Rectal smooth muscle tissue (tissue), 1 donor: Measurements from ENCODE around the gene CDC73.

ENCODE experiments used
- H3K27ac ChIP-seq: one replicate; pipeline ENCODE4 v1.7.0; 2013; ENCODE audit warnings: low read depth, low read length, inconsistent platforms
- H3K27me3 ChIP-seq: one replicate; pipeline ENCODE4 v1.7.0; 2013; ENCODE audit warnings: low read length; ENCODE audit not compliant: control insufficient read depth, insufficient read depth
- H3K36me3 ChIP-seq: one replicate; pipeline ENCODE4 v1.7.0; 2013; ENCODE audit warnings: low read length; ENCODE audit not compliant: control insufficient read depth, insufficient read depth
- H3K4me1 ChIP-seq: one replicate; pipeline ENCODE4 v1.7.0; 2013; ENCODE audit warnings: low read length; ENCODE audit not compliant: control insufficient read depth, insufficient read depth
- H3K4me3 ChIP-seq: one replicate; pipeline ENCODE4 v1.7.0; 2013; ENCODE audit warnings: low read length
- H3K9ac ChIP-seq: one replicate; pipeline ENCODE4 v1.7.0; 2013; ENCODE audit warnings: low read length

The CDC73 gene

GRCh38 chr1:193121616-193122593, at the start of gene CDC73:
TSS of gene CDC73 (plus strand) at chr1:193122031. CDS start at chr1:193122201, 170 bp downstream.
- Histone ChIP-seq H3K9ac (peak within 1 kb of the TSS; percentile 66), H3K27ac (peak within 1 kb of the TSS; percentile 88), H3K4me3 (peak within 1 kb of the TSS; percentile 80), H3K4me1 (peaks cover 4% of the 10 kb centered on the region), H3K36me3 (no peaks in the 10 kb centered on the region), H3K27me3 (no peaks in the 10 kb centered on the region)

- Histone ChIP-seq H3K4me1 (no peaks in the 10 kb centered on the region), H3K36me3 (peaks cover 3% of the 10 kb centered on the region)
Observed at GRCh38 chr1:193077991-193078390, 43.8 kb upstream of the CDC73 start.

GRCh38 chr1:193079187-193079586, 42.6 kb upstream of the CDC73 start:
- Histone ChIP-seq H3K9ac (no peak overlapping the region), H3K36me3 (peaks cover 6% of the 10 kb centered on the region), H3K27me3 (no peaks in the 10 kb centered on the region), H3K4me1 (no peaks in the 10 kb centered on the region), H3K27ac (no peak overlapping the region), H3K4me3 (no peak overlapping the region)

More at GRCh38 chr1:193077991-193078390, 43.8 kb upstream of the CDC73 start:
- no peak overlapping the region for H3K4me3 ChIP-seq
- H3K27me3 ChIP-seq, result no peaks in the 10 kb centered on the region
- H3K27ac ChIP-seq, result no peak overlapping the region
- no peak overlapping the region for H3K9ac ChIP-seq

- no peaks in the 10 kb centered on the region for H3K4me1 ChIP-seq
- H3K4me3 ChIP-seq, result no peak overlapping the region
- no peak overlapping the region for H3K9ac ChIP-seq
- peaks cover 6% of the 10 kb centered on the region for H3K36me3 ChIP-seq
- no peak overlapping the region for H3K27ac ChIP-seq
- no peaks in the 10 kb centered on the region for H3K27me3 ChIP-seq
Observed at GRCh38 chr1:193083365-193084088, 38.3 kb upstream of the CDC73 start.

- Histone ChIP-seq H3K4me3 (no peak overlapping the region), H3K27ac (no peak overlapping the region), H3K9ac (no peak overlapping the region), H3K36me3 (peaks cover 6% of the 10 kb centered on the region), H3K4me1 (no peaks in the 10 kb centered on the region), H3K27me3 (no peaks in the 10 kb centered on the region)
Observed at GRCh38 chr1:193085263-193085662, 36.6 kb upstream of the CDC73 start.

GRCh38 chr1:193086342-193086741, 35.5 kb upstream of the CDC73 start:
- Histone ChIP-seq H3K4me3 (no peak overlapping the region), H3K9ac (no peak overlapping the region), H3K36me3 (peaks cover 6% of the 10 kb centered on the region), H3K4me1 (no peaks in the 10 kb centered on the region), H3K27ac (no peak overlapping the region), H3K27me3 (no peaks in the 10 kb centered on the region)

- H3K9ac ChIP-seq, result no peak overlapping the region
- H3K36me3 ChIP-seq, result peaks cover 3% of the 10 kb centered on the region
- H3K4me1 ChIP-seq, result no peaks in the 10 kb centered on the region
- H3K4me3 ChIP-seq, result no peak overlapping the region
- H3K27me3 ChIP-seq, result no peaks in the 10 kb centered on the region
- H3K27ac ChIP-seq, result no peak overlapping the region
Observed at GRCh38 chr1:193087893-193088292, 33.9 kb upstream of the CDC73 start.

GRCh38 chr1:193090865-193091264, 31.0 kb upstream of the CDC73 start:
- Histone ChIP-seq H3K27me3 (no peaks in the 10 kb centered on the region), H3K9ac (no peak overlapping the region), H3K4me3 (no peak overlapping the region), H3K4me1 (no peaks in the 10 kb centered on the region), H3K27ac (no peak overlapping the region), H3K36me3 (peaks cover 4% of the 10 kb centered on the region)

GRCh38 chr1:193094112-193094511, 27.7 kb upstream of the CDC73 start:
- Histone ChIP-seq H3K27me3 (no peaks in the 10 kb centered on the region), H3K4me1 (no peaks in the 10 kb centered on the region), H3K4me3 (no peak overlapping the region), H3K36me3 (peaks cover 7% of the 10 kb centered on the region), H3K27ac (no peak overlapping the region), H3K9ac (no peak overlapping the region)

- H3K4me1 ChIP-seq, result peaks cover 5% of the 10 kb centered on the region
- no peak overlapping the region for H3K9ac ChIP-seq
- H3K27me3 ChIP-seq, result no peaks in the 10 kb centered on the region
- H3K27ac ChIP-seq, result no peak overlapping the region
- H3K36me3 ChIP-seq, result peaks cover 3% of the 10 kb centered on the region
- no peak overlapping the region for H3K4me3 ChIP-seq
Observed at GRCh38 chr1:193102662-193103061, 19.2 kb upstream of the CDC73 start.

GRCh38 chr1:193103759-193104501, 17.9 kb upstream of the CDC73 start:
- H3K4me1 ChIP-seq, result peaks cover 5% of the 10 kb centered on the region
- no peaks in the 10 kb centered on the region for H3K27me3 ChIP-seq
- H3K36me3 ChIP-seq, result no peaks in the 10 kb centered on the region
- peak overlapping the region; percentile 46 for H3K9ac ChIP-seq
- H3K4me3 ChIP-seq, result peak overlapping the region; percentile 89
- H3K27ac ChIP-seq, result peak overlapping the region; percentile 88

GRCh38 chr1:193104502-193104906, 17.3 kb upstream of the CDC73 start:
- Histone ChIP-seq H3K9ac (peak overlapping the region; percentile 46), H3K27ac (peak overlapping the region; percentile 88), H3K4me1 (peaks cover 5% of the 10 kb centered on the region), H3K27me3 (no peaks in the 10 kb centered on the region), H3K4me3 (peak overlapping the region; percentile 89), H3K36me3 (no peaks in the 10 kb centered on the region)
